Hindlimb muscle (tissue), 1 donor: Measurements from ENCODE around the gene ERCC2. TPM values are rescaled to one million over a fixed set of nuclear protein-coding genes. Genes with fewer than 3 reads are reported as not detected.

Experiments used
- polyA plus RNA-seq: library from polyadenylated mRNA; unstranded; fragments of 120-200 nt; gene quantifications from one replicate; pipeline ENCODE4 v1.2.1, GENCODE V29; 2013; ENCODE audit not compliant: insufficient read length

The ERCC2 gene
- polyA plus RNA-seq, 1 donor: 15.4 TPM

Other genes with a start within 250 kb of the ERCC2 start
- gene NKPD1, start 209.6 kb downstream of the ERCC2 start, polyA plus RNA-seq: 0.21 TPM
- 24.0 TPM for gene TRAPPC6A, start 192.3 kb downstream of the ERCC2 start, polyA plus RNA-seq
- 7.6 TPM for gene BLOC1S3, start 191.8 kb downstream of the ERCC2 start, polyA plus RNA-seq
- gene EXOC3L2, start 125.2 kb downstream of the ERCC2 start, polyA plus RNA-seq: 3.0 TPM
- 39.1 TPM for gene MARK4, start 119.3 kb downstream of the ERCC2 start, polyA plus RNA-seq
- gene CKM, start 47.7 kb downstream of the ERCC2 start, polyA plus RNA-seq: 4,137 TPM
- gene KLC3, start 29.8 kb downstream of the ERCC2 start, polyA plus RNA-seq: 0.41 TPM
- gene PPP1R13L, start 34.5 kb upstream of the ERCC2 start, polyA plus RNA-seq: 5.8 TPM
- gene POLR1G, start 36.1 kb upstream of the ERCC2 start, polyA plus RNA-seq: 8.5 TPM
- gene ERCC1, start 53.3 kb upstream of the ERCC2 start, polyA plus RNA-seq: 85.9 TPM
- 49.7 TPM for gene FOSB, start 97.4 kb upstream of the ERCC2 start, polyA plus RNA-seq
- gene RTN2, start 126.5 kb upstream of the ERCC2 start, polyA plus RNA-seq: 165 TPM
- gene PPM1N, start 127.9 kb upstream of the ERCC2 start, polyA plus RNA-seq: 1.4 TPM
- 54.4 TPM for gene VASP, start 136.9 kb upstream of the ERCC2 start, polyA plus RNA-seq
- 7.0 TPM for gene OPA3, start 214.2 kb upstream of the ERCC2 start, polyA plus RNA-seq
- gene GPR4, start 231.6 kb upstream of the ERCC2 start, polyA plus RNA-seq: 4.9 TPM